ENCODE measurements around the gene MRPL52.
"Not testable (repeated sequence)": the region's sequence is repeated elsewhere in the genome, so short reads cannot be mapped to it uniquely, and the experiment has no call there.

DNA sequence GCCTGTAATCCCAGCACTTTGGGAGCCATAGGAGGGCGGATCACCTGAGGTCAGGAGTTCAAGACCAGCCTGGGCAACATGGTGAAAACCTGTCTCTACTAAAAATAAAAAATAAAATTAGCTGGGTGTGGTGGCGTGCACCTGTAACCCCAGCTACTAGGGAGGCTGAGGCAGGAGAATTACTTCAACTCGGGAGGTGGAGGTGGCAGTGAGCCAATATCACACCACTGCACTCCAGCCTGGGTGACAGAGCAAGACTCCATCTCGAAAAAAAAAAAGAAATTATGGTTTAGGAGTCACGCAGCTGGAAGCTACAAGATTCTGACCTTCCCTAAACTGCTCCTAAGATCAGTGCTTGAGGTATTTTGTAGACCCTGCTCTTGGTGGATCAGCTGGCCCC lies 36.1 kb upstream of the MRPL52 start:
- TF ChIP-seq, protein P1, sequence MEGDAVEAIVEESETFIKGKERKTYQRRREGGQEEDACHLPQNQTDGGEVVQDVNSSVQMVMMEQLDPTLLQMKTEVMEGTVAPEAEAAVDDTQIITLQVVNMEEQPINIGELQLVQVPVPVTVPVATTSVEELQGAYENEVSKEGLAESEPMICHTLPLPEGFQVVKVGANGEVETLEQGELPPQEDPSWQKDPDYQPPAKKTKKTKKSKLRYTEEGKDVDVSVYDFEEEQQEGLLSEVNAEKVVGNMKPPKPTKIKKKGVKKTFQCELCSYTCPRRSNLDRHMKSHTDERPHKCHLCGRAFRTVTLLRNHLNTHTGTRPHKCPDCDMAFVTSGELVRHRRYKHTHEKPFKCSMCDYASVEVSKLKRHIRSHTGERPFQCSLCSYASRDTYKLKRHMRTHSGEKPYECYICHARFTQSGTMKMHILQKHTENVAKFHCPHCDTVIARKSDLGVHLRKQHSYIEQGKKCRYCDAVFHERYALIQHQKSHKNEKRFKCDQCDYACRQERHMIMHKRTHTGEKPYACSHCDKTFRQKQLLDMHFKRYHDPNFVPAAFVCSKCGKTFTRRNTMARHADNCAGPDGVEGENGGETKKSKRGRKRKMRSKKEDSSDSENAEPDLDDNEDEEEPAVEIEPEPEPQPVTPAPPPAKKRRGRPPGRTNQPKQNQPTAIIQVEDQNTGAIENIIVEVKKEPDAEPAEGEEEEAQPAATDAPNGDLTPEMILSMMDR (IDR thresholded peaks at IDR 0.05): not testable (repeated sequence)
- not testable (repeated sequence) for TF ChIP-seq POLR2A, POLR2AphosphoS5 (IDR thresholded peaks at IDR 0.05)

Data from suprapubic skin (tissue), 4 donors.